K562 (cell line): ENCODE results near the gene MEOX2. TPM values are rescaled to one million over a fixed set of nuclear protein-coding genes. Genes with fewer than 3 reads are reported as not detected.

Experiments
- ATAC-seq: fragments of 200-7000 bp; cut with Tn5 transposase; 3 replicates; pipeline ENCODE4 v1.9.1; 2020; ENCODE audit warnings: moderate library complexity
- BruUV-seq: library from RNA; stranded (reverse); fragments of 400-500 nt; replicated peaks from 2 replicates; lab custom pipeline; 2021; lab: Mats Ljungman, UMichigan
- CTCF ChIA-PET: fragments of 300-600 bp; formaldehyde crosslinking; extraction: SDS; loops from one replicate; lab custom pipeline; 2021; ENCODE audit warnings: low intra/inter-chr PET ratio; lab: Yijun Ruan, JAX
- POLR2A ChIA-PET: fragments of 300-600, 350-650 bp; sonication (Branson Sonifier 250); formaldehyde crosslinking; extraction: SDS; loops from one replicate; lab custom pipeline; 2021; ENCODE audit warnings: antibody characterized with exemption, inconsistent platforms; lab: Yijun Ruan, JAX
- DNase-seq, 4 experiments: peaks; one replicate each; pipeline versions ENCODE4 v3.0.0 to v3.0.0-alpha.2; 2011 to 2018; ENCODE audit warnings: low spot score in 3 of 4, mixed read lengths in 3 of 4; ENCODE audit errors: extremely low read depth in 1 of 4
- FAIRE-seq: peaks from 2 replicates; lab custom pipeline; 2011; peaks lifted over from hg19 to GRCh38; lab: Jason Lieb, UNC
- H2AFZ ChIP-seq: 2 replicates; pipeline ENCODE4 v1.6.0; 2011; ENCODE audit warnings: low read depth, low read length, control low read depth, inconsistent platforms
- H3K27ac ChIP-seq: fragments of 200-600 bp; 3 replicates; pipeline ENCODE4 v1.8.0; 2011; ENCODE audit warnings: low read depth, mild to moderate bottlenecking, control low read depth, inconsistent platforms, low read length, moderate library complexity, mixed read lengths; ENCODE audit errors: extremely low read depth
- H3K27me3 ChIP-seq, 2 experiments: fragments of 300-600 bp in 1 of 2; 2 replicates in 1 of 2; 3 replicates in 1 of 2; pipeline versions ENCODE4 v1.6.0 to v1.8.0; 2011; ENCODE audit warnings: inconsistent platforms in 2 of 2, low read length in 2 of 2, mild to moderate bottlenecking in 1 of 2, mixed read lengths in 1 of 2, moderate library complexity in 1 of 2; ENCODE audit not compliant: control insufficient read depth in 2 of 2, insufficient read depth in 2 of 2
- H3K36me3 ChIP-seq: fragments of 300-600 bp; 3 replicates; pipeline ENCODE4 v1.8.0; 2011; ENCODE audit warnings: mild to moderate bottlenecking, low read length, inconsistent platforms; ENCODE audit not compliant: control insufficient read depth, insufficient read depth
- H3K4me1 ChIP-seq, 2 experiments: fragments of 200-600 bp in 1 of 2; replicated peaks in 1 of 2; 2 replicates in 1 of 2; 3 replicates in 1 of 2; pipeline versions ENCODE4 v1.5.1 to v1.8.0; 2011; ENCODE audit warnings: inconsistent platforms in 2 of 2, low read length in 2 of 2, mild to moderate bottlenecking in 1 of 2, mixed read lengths in 1 of 2, moderate library complexity in 1 of 2; ENCODE audit not compliant: control insufficient read depth in 2 of 2, insufficient read depth in 2 of 2
- H3K4me2 ChIP-seq: 2 replicates; pipeline ENCODE4 v1.6.1; 2011; ENCODE audit warnings: low read length, control low read depth, inconsistent platforms, mixed read lengths; ENCODE audit not compliant: insufficient read depth
- H3K4me3 ChIP-seq: fragments of 200-600 bp; sonication (generic), shearing (Covaris generic); 2 replicates; pipeline ENCODE4 v1.5.1; 2016; ENCODE audit warnings: control low read depth, inconsistent platforms
- H3K79me2 ChIP-seq: fragments of 200-600 bp; 3 replicates; pipeline ENCODE4 v1.8.0; 2011; ENCODE audit warnings: low read length, inconsistent platforms; ENCODE audit not compliant: control insufficient read depth, insufficient read depth
- H3K9ac ChIP-seq, 2 experiments: 2 replicates each; pipeline versions ENCODE4 v1.6.0 to v1.6.1; 2011; ENCODE audit warnings: low read depth in 2 of 2, low read length in 2 of 2, control low read depth in 1 of 2, inconsistent platforms in 1 of 2, mild to moderate bottlenecking in 1 of 2, mixed read lengths in 1 of 2; ENCODE audit not compliant: insufficient read depth in 1 of 2
- H3K9me1 ChIP-seq: one replicate; pipeline ENCODE4 v1.6.0; 2011; ENCODE audit warnings: inconsistent platforms, mild to moderate bottlenecking, low read length, moderate library complexity; ENCODE audit not compliant: control insufficient read depth, insufficient read depth
- H3K9me3 ChIP-seq: replicated peaks from 2 replicates; pipeline ENCODE4 v1.5.1; 2011; ENCODE audit warnings: low read depth, low read length, inconsistent platforms; ENCODE audit not compliant: control insufficient read depth, insufficient read depth
- H4K20me1 ChIP-seq: replicated peaks from 2 replicates; pipeline ENCODE4 v1.6.1; 2011; ENCODE audit warnings: low read length, inconsistent platforms, mixed read lengths; ENCODE audit not compliant: control insufficient read depth, insufficient read depth
- ASH1L ChIP-seq: fragments of 450-650 bp; IDR thresholded peaks from 2 replicates; pipeline ENCODE4 v1.6.1; 2018; ENCODE audit warnings: borderline replicate concordance, mild to moderate bottlenecking, low read depth; ENCODE audit not compliant: partially characterized antibody
- CAMTA2 ChIP-seq: fragments of 250-450 bp; sonication (Bioruptor Pico); conservative IDR thresholded peaks from 2 replicates; pipeline ENCODE4 v1.5.1; 2022
- HNRNPK ChIP-seq: fragments of 200-400 bp; formaldehyde crosslinking; IDR thresholded peaks from one replicate; pipeline ENCODE4 v1.6.1; 2018; ENCODE audit warnings: mild to moderate bottlenecking, low read depth, low read length; ENCODE audit not compliant: poor library complexity, severe bottlenecking
- NFYB ChIP-seq: IDR thresholded peaks from 2 replicates; pipeline ENCODE4 v1.6.1; 2011; ENCODE audit warnings: mild to moderate bottlenecking, moderate library complexity; ENCODE audit not compliant: insufficient read length; ENCODE audit errors: extremely low read depth
- PRPF4 ChIP-seq: fragments of 200-400 bp; formaldehyde crosslinking; IDR thresholded peaks from one replicate; pipeline ENCODE4 v1.6.1; 2017; ENCODE audit warnings: low read length, low read depth, mild to moderate bottlenecking; ENCODE audit not compliant: insufficient read depth, poor library complexity, severe bottlenecking
- SAFB ChIP-seq: fragments of 200-400 bp; formaldehyde crosslinking; IDR thresholded peaks from 2 replicates; pipeline ENCODE4 v1.6.1; 2017; ENCODE audit warnings: low read depth, low read length, borderline replicate concordance
- STAT5B ChIP-seq: fragments of 250-450 bp; sonication (Bioruptor Pico); IDR thresholded peaks from 2 replicates; pipeline ENCODE4 v1.8.0; 2021; ENCODE audit warnings: mild to moderate bottlenecking, inconsistent platforms
- TAF7 ChIP-seq: fragments of 450-650 bp; IDR thresholded peaks from 2 replicates; pipeline ENCODE4 v1.6.1; 2016; ENCODE audit warnings: missing genetic modification characterization, missing compliant biosample characterization
- TEAD1 ChIP-seq, 2 experiments: fragments of 450-650 bp in 1 of 2; sonication (generic) in 1 of 2; formaldehyde crosslinking; IDR thresholded peaks; 2 replicates each; pipeline versions ENCODE4 v1.4.0 to v1.8.0; 2020 to 2022; ENCODE audit warnings: mild to moderate bottlenecking in 2 of 2, missing genetic modification reagents in 1 of 2
- TRIM28 ChIP-seq: fragments of 450-650 bp; IDR thresholded peaks from 2 replicates; pipeline ENCODE4 v1.6.1; 2017
- whole genome bisulfite sequencing: fragments of 100-300 bp; shearing (Covaris generic); methylation state at CpG from one replicate; pipeline ENCODE4 v1.1.6; 2016; ENCODE audit warnings: low coverage, mixed read lengths; ENCODE audit not compliant: insufficient coverage; ENCODE audit errors: missing lambda C conversion rate; 5-methylcytosine and 5-hydroxymethylcytosine counted together
- in situ Hi-C: fragments of 300-500 bp; cut with MboI; formaldehyde crosslinking; loops from 4 replicates; pipeline ENCODE4 v1.15.0; 2018; ENCODE audit warnings: inconsistent platforms, mixed read lengths
- intact Hi-C: fragments of 100-400 bp; cut with micrococcal nuclease; formaldehyde crosslinking; loops from 2 replicates; pipeline ENCODE4 v1.14.2; 2022
- polyA plus RNA-seq, 8 experiments: library from polyadenylated mRNA; depleted of rRNA in 4 of 8; stranded (reverse) in 5 of 8; unstranded in 3 of 8; fragments of >200 nt; fragmentation: Nextera tagmentation in 2 of 8; fragmentation: Illumina TruSeq in 1 of 8; extraction: Ambion mirVana in 2 of 8; extraction: Trizol in 1 of 8; gene quantifications; 2 replicates each; pipeline versions ENCODE4 v1.2.1 to v1.2.3, GENCODE V29; 2011 to 2014; ENCODE audit warnings: inconsistent platforms in 1 of 8, missing spikeins in 1 of 8
- total RNA-seq, 7 experiments: library from RNA; depleted of rRNA in 6 of 7; stranded (reverse); fragments of >200 nt in 6 of 7; fragmentation: Illumina TruSeq in 2 of 7; extraction: Trizol in 2 of 7; gene quantifications; 2 replicates each; pipeline versions ENCODE4 v1.2.1 to v1.2.3, GENCODE V29; 2011 to 2021; ENCODE audit warnings: low replicate concordance in 1 of 7
- TF ChIP-seq, protein P1 (sequence below), 2 experiments: fragments of 450-650 bp; IDR thresholded peaks; 2 replicates each; pipeline ENCODE4 v1.6.1; 2016
- TF ChIP-seq, protein P2 (sequence below), 2 experiments: IDR thresholded peaks in 1 of 2; conservative IDR thresholded peaks in 1 of 2; 2 replicates each; pipeline ENCODE4 v1.6.1; 2016; ENCODE audit warnings: low read depth in 2 of 2, mild to moderate bottlenecking in 1 of 2, missing compliant biosample characterization in 1 of 2, missing genetic modification characterization in 1 of 2, moderate library complexity in 1 of 2
- TF ChIP-seq, protein P3 (sequence below): IDR thresholded peaks from 2 replicates; pipeline ENCODE4 v1.6.1; 2011; ENCODE audit warnings: borderline replicate concordance, low read depth, mild to moderate bottlenecking, moderate library complexity, low read length; ENCODE audit not compliant: insufficient read depth, poor library complexity, severe bottlenecking

The MEOX2 gene
- total and polyA plus RNA-seq, 9 of the 15 experiments (the other 6 are each of a cell fraction or from before 2014, with no cell fraction given), result not detected

DNA sequence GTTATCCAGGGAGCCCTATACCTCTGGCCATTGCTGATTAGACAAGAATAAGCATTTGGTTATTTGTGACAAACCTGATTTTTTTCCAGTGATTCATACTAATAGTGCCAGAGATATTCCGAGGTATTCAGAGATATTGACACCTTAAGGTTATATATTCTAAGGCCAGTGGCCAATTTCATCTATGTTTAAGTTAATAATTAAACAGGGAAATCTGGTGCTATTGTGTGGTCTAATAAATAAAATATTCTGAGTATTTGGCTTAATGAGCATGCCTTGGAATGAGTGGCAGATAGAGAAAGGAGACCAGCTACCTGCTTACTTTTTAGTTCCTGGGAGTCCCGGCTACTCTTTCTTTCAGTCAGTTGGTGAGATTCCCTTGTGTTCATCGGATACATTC, 38.6 kb upstream of the MEOX2 start:
- ChIA-PET CTCF (no interaction called here), POLR2A (interaction anchor here (0.5 kb wide), 1 partner anchor 1579 kb away, joined by 4 read pairs; no protein-coding TSS in a partner anchor)
- H3K4me1 ChIP-seq, result no peaks in the 10 kb centered on the region
- no peak overlapping the region for H3K4me2 ChIP-seq
- H3K4me3 ChIP-seq, result no peak overlapping the region
- H2AFZ ChIP-seq, result no peak overlapping the region
- TF ChIP-seq HNRNPK (no peak), CAMTA2 (CRISPR knock-in tag) (no peak), ASH1L (no peak), PRPF4 (no peak), TEAD1 (CRISPR knock-in tag; IDR thresholded peaks at IDR 0.05) (no peak), TRIM28 (no peak), STAT5B (no peak), TAF7 (tag) (no peak), SAFB (no peak), NFYB (no peak)
- TF ChIP-seq, protein P1, sequence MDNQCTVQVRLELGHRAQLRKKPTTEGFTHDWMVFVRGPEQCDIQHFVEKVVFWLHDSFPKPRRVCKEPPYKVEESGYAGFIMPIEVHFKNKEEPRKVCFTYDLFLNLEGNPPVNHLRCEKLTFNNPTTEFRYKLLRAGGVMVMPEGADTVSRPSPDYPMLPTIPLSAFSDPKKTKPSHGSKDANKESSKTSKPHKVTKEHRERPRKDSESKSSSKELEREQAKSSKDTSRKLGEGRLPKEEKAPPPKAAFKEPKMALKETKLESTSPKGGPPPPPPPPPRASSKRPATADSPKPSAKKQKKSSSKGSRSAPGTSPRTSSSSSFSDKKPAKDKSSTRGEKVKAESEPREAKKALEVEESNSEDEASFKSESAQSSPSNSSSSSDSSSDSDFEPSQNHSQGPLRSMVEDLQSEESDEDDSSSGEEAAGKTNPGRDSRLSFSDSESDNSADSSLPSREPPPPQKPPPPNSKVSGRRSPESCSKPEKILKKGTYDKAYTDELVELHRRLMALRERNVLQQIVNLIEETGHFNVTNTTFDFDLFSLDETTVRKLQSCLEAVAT (IDR thresholded peaks at IDR 0.05), result no peak
- TF ChIP-seq, protein P2, sequence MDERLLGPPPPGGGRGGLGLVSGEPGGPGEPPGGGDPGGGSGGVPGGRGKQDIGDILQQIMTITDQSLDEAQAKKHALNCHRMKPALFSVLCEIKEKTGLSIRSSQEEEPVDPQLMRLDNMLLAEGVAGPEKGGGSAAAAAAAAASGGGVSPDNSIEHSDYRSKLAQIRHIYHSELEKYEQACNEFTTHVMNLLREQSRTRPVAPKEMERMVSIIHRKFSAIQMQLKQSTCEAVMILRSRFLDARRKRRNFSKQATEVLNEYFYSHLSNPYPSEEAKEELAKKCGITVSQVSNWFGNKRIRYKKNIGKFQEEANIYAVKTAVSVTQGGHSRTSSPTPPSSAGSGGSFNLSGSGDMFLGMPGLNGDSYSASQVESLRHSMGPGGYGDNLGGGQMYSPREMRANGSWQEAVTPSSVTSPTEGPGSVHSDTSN (CRISPR knock-in tag; IDR thresholded peaks at IDR 0.05; ENCODE audit: low read depth), result no peak
- TF ChIP-seq, protein P2 (tag; conservative IDR thresholded peaks at IDR 0.05; ENCODE audit: low read depth), result no peak
- TF ChIP-seq, protein P3, sequence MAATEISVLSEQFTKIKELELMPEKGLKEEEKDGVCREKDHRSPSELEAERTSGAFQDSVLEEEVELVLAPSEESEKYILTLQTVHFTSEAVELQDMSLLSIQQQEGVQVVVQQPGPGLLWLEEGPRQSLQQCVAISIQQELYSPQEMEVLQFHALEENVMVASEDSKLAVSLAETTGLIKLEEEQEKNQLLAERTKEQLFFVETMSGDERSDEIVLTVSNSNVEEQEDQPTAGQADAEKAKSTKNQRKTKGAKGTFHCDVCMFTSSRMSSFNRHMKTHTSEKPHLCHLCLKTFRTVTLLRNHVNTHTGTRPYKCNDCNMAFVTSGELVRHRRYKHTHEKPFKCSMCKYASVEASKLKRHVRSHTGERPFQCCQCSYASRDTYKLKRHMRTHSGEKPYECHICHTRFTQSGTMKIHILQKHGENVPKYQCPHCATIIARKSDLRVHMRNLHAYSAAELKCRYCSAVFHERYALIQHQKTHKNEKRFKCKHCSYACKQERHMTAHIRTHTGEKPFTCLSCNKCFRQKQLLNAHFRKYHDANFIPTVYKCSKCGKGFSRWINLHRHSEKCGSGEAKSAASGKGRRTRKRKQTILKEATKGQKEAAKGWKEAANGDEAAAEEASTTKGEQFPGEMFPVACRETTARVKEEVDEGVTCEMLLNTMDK, result no peak
- DNase-seq, result no peak
- intact Hi-C loops (no loop called here), in situ Hi-C loops (no loop called here)
- no peaks in the 10 kb centered on the region for H3K79me2 ChIP-seq
- no peak for ATAC-seq
- 2% methylated on average over 3 of the region's 3 CpGs for WGBS
- H4K20me1 ChIP-seq, result no peaks in the 10 kb centered on the region
- BruUV-seq, result no TSS peak
- H3K36me3 ChIP-seq, result no peaks in the 10 kb centered on the region
- H3K27ac ChIP-seq, result no peak overlapping the region
- H3K9ac ChIP-seq, result no peak overlapping the region
- no peaks in the 10 kb centered on the region for H3K9me3 ChIP-seq
- H3K27me3 ChIP-seq, result no peaks in the 10 kb centered on the region
- FAIRE-seq, result no peak
- H3K9me1 ChIP-seq, result no peaks in the 10 kb centered on the region
